Measurements from ENCODE around the gene GTF2H2C.

- TF ChIP-seq POLR2A (IDR thresholded peaks at IDR 0.05; ENCODE audit: low read length) (no peak), GATA1 (IDR thresholded peaks at IDR 0.05; ENCODE audit: low read depth, low read length) (no peak)
These were observed 42.2 kb upstream of the GTF2H2C start for GRCh38 chr5:69517763-69518212.

All from erythroblast (primary cell).